Duodenal mucosa (tissue), 2 donors: ENCODE data around the gene CYLC2.

ENCODE experiments used
- H3K27ac ChIP-seq: one replicate; pipeline ENCODE4 v1.7.0; 2013; ENCODE audit warnings: low read depth, low read length
- H3K27me3 ChIP-seq, 2 donors: one replicate each; pipeline ENCODE4 v1.7.0; 2013; ENCODE audit warnings: low read length in 2 of 2, control low read depth in 1 of 2; ENCODE audit not compliant: insufficient read depth in 2 of 2, control insufficient read depth in 1 of 2
- H3K36me3 ChIP-seq, 2 donors: one replicate each; pipeline ENCODE4 v1.7.0; 2013; ENCODE audit warnings: low read length in 2 of 2, control low read depth in 1 of 2; ENCODE audit not compliant: insufficient read depth in 2 of 2, control insufficient read depth in 1 of 2
- H3K4me1 ChIP-seq, 2 donors: one replicate each; pipeline ENCODE4 v1.7.0; 2013; ENCODE audit warnings: low read length in 2 of 2, control low read depth in 1 of 2; ENCODE audit not compliant: insufficient read depth in 2 of 2, control insufficient read depth in 1 of 2
- H3K4me3 ChIP-seq, 2 donors: one replicate each; pipeline ENCODE4 v1.7.0; 2013; ENCODE audit warnings: low read length in 2 of 2, low read depth in 1 of 2
- H3K9ac ChIP-seq, 2 donors: one replicate each; pipeline ENCODE4 v1.7.0; 2013; ENCODE audit warnings: low read length in 2 of 2, low read depth in 1 of 2
- H3K9me3 ChIP-seq, 2 donors: one replicate each; pipeline ENCODE4 v1.7.0; 2013; ENCODE audit warnings: low read length in 2 of 2, control low read depth in 1 of 2; ENCODE audit not compliant: control insufficient read depth in 1 of 2

The CYLC2 gene

DNA sequence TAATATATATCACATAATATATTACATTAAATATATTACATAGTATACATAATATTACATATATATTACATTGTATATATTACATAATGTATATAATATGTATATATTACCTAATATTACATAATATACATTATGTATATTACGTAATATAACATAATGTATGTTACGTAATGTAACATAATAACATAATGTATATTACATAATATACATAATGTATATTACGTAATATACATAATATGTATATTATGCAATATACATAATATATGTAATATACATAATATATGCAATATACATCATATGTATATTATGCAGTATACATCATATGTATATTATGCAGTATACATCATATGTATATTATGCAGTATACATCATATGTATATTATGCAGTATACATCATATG is 19.1 kb downstream of the CYLC2 start:
- Histone ChIP-seq H3K36me3 (no peaks in the 10 kb centered on the region), H3K9ac (no peak overlapping the region), H3K9me3 (no peaks in the 10 kb centered on the region), H3K27ac (no peak overlapping the region), H3K4me1 (no peaks in the 10 kb centered on the region), H3K27me3 (no peaks in the 10 kb centered on the region), H3K4me3 (no peak overlapping the region)

DNA sequence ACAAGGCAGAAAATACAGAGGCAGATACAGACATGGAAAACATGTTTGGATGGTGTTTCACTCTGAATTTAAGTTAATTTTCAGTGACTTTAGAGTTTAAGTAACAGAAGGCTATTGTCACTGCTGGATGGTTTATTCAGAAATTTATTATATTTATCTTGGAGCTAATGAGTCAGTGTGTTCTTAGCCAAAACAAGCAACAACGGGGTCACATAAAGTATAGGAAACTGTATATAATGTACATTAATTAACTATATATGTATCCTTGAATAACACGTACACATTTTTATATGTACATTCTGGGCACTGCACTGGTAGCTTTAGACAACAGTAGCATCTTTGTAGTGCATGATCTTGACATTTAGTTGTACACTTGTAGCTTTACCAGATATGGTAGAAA is 30.7 kb downstream of the CYLC2 start:
- H3K36me3 ChIP-seq: no peaks in the 10 kb centered on the region
- no peaks in the 10 kb centered on the region for H3K27me3 ChIP-seq
- H3K9ac ChIP-seq: no peak overlapping the region
- no peaks in the 10 kb centered on the region for H3K9me3 ChIP-seq
- no peak overlapping the region for H3K4me3 ChIP-seq
- no peak overlapping the region for H3K27ac ChIP-seq
- H3K4me1 ChIP-seq: no peaks in the 10 kb centered on the region

DNA sequence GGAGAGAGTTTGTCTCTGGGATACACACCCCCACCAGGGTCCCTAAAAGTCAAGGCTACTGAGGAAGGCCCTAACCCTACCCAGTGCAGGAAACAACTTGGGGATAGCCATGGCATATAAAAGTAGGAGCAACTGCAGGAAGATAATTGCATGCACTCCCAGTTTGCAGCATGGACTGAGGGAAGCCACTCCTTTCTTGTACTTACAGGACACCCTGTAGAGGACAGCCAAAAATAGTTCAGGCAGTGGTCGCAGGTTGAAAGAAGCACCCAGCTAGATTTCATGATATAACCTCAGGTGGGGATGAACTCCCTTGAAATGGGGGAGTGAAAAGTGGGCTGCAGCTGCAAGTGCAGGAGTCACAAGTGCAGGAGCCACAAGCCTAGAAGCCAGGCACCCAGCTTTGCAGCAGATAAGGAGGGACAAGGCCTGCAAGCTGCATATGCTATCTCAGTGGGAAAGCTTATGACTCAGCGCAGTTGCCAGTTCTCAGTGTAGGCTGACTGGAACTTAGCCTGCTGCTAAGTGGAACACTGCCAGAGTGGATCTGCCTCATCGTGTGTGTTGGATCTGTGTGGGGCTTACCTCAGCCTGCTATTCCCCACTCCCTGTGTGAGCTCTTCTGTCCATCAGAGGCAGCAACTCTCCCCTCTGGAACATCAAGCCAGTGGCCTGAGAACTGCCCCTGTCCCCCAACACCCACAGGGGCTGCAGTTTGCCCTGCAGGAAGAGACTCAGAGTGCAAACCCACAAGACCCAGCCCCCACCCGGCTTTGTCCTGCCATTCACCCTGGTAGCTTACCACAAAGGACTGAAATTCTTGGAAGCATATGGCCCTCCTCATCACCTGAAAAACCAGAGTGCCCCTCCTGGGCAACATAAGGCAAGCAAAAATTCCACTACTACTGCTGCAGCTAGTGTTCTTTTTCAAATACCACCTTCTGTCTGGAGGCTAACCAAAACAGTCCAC is 42.7 kb downstream of the CYLC2 start:
- Histone ChIP-seq H3K9me3 (no peaks in the 10 kb centered on the region), H3K36me3 (no peaks in the 10 kb centered on the region), H3K27me3 (no peaks in the 10 kb centered on the region), H3K4me3 (no peak overlapping the region), H3K27ac (no peak overlapping the region), H3K4me1 (no peaks in the 10 kb centered on the region), H3K9ac (no peak overlapping the region)

DNA sequence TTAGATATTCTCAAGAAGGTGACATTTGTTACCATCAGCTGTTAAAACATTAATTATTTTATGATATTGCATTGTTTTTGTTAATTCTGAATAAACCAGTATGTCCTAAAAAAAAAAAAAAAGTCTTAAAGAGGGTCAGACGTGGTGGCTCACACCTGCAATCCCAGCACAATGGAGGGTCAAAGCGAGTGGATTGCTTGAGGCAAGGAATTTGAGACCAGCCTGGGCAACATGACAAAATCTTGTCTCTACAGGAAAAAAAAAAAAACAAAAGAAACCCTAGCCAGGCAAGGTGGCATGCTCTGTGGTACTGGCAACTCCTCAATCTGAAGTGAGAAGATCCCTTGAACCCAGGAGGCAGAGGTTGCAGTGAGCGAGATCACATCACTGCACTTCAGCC is 46.8 kb downstream of the CYLC2 start:
- no peaks in the 10 kb centered on the region for H3K4me1 ChIP-seq
- H3K27me3 ChIP-seq: no peaks in the 10 kb centered on the region
- H3K9me3 ChIP-seq: no peaks in the 10 kb centered on the region
- no peak overlapping the region for H3K27ac ChIP-seq
- no peaks in the 10 kb centered on the region for H3K36me3 ChIP-seq
- H3K9ac ChIP-seq: no peak overlapping the region
- no peak overlapping the region for H3K4me3 ChIP-seq
